ENCODE measurements around the gene AGXT2.

DNA sequence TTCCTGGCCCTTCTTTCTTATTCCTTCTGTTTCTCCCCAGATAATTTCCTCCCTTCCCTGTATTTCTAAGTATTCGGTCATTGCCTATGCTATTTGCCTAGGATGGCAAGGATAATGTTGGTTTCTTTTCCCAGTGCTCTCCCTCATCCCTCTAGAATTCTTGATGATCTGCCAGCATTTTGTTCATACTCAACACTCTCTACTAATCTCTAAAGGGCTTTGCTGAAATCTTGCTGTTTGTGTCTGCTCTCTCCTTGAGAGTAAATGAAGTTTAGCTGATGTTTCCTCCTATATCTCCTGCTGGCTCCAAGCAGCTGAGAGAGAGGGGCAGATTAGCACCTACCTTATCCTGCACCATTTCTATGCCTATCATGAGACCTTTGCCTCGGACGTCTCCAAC is 38.1 kb downstream of the AGXT2 start:
- TF ChIP-seq CTCF (IDR thresholded peaks at IDR 0.05) (no peak), POLR2A (IDR thresholded peaks at IDR 0.05) (no peak)
